CD4-positive, alpha-beta T cell treated with Interferon alpha-2 for 1 hour (primary cell): Measurements from ENCODE around the gene C3orf22.

Experiments
- DNase-seq, 2 donors: peaks; one replicate each; pipeline ENCODE4 v3.0.0-alpha.2; 2020 to 2022

C3orf22 gene

DNA sequence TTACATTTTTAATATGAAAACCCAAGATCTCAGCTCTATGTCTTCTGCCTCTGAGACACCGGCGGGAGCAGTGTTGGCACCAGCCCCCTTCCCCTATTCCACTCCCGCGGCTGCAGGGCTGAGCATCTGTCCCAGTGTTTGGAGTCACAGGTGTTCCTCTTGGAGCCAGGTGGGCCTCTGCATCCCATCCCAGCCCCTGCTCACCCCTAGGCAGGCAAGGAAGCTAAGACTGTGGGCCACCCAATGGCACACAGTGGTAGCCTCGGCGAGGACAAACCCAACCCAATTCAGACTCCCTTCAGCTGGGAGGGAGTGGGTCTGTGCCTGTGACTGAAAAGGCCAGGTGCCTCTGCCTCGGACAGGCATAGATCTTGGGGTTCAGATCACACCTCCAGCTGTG is 31.7 kb downstream of the C3orf22 start:
- no peak for DNase-seq

DNA sequence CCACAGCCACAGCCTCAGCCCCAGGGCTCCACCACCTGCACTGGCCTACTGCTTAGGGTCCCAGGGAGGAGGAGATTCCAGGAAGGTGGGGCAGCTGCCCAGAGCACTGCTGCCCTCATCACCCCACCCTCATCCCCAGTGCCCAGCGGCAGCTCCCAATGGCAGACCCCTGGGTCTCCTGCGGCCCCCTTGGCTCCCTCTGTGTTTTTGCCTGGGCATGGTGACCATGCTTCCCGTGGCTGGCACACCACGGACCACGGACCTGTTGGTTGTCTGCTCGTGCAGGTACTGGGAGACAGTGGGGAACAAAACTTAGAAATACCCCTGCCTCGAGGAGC is 32.1 kb downstream of the C3orf22 start:
- no peak for DNase-seq

DNA sequence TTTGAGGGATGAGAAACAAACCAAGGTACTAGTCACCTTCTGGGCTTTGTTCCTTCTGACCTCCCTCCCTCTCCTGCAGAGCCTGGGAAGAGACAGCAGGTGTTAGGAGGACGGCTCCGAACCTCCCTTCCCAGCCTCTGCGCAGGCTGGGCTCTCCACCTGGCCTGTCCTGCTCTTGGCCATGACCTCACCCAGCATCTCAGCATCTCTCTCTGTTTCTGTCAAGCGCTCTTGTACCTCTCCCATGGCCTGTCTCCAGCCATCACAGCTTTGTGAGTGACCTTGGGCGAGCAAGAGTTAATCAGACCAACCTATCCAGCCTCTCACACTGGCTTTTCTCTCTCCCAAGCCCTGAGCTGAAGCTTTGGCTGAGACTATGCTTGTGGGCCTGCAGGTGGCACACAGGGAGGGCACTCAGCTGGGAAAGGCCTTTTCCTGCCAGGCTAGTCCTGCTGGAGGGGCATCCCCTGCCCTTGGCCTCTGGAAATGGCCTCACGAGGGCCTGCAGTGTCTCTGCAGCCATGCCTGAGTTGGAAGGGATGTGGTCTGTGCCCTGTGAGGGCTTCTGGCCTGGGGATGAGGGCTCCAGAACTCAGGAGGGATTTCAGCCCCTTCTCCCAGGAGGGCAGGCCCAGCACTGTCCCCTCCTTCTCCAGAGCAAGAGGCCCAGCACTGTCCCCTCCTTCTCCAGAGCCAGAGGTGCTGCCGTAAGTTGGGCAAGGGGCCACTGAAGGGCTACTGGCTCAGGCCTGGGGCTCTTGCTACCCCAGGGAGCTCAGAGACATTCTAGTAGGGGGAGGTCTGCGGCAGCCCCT is 32.7 kb downstream of the C3orf22 start:
- DNase-seq: no peak

DNA sequence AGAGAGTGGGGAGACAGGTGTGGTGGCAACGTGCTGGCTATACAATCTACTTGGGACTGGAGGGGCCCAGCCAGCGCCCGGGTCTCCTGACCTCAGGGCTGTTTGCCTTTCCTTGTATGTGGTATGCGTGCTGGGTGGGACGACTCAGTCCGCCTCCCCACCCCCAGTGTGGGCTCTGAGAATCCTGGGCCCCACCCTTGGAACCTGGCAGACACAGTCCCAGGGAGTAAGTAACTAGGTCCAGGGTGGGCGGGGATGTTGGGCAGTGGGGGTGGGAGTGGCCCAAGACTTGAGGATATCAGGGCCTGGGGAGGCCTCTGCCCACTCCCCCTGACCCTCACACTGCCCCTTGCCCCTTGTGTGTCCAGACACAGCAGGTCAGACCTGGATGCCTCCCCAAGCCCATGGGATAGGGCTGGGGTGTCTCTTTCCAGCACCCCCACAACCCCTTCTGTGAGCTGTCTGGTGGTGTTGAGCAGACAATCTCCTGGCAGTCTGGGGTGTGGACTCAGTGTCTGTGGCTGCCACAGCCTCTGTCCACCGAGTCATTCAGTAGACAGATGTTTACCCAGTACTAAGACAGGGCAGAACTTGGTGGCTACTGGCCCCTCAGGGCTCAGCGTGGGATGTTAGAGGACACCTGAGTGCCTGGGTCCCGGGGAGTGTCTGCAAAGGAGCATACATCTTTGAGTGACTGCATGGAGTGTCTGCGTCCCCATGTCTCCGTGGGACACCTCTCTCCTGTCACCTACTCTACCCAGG is 33.5 kb downstream of the C3orf22 start:
- no peak for DNase-seq

DNA sequence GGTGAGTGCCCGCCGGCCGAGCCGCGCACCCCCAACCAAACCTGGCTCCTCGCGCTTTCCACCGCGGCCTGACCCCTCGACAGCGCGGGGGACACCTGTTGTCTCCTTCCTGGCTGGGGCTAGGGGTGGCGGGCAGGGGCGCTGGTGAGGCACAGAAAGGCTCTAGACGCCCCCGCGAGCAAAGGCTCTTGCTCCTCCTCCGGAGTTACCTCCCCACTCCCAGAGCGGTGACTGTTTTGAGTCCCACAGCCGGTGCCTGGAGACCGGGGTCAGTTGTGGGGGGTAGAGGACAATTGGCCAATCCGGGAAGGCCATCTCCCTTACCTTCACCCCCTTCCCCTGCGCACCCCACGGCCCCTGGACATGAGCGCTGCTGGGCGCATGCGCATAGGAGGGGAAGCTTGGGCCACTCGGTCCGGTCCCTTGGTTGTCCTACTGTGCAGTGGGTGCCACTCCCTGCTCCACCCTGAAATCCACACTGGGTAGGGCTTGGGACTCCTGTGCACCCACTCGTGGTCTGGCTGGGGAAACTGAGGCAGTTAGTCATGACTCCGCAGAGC is 34.2 kb downstream of the C3orf22 start:
- DNase-seq: no peak

DNA sequence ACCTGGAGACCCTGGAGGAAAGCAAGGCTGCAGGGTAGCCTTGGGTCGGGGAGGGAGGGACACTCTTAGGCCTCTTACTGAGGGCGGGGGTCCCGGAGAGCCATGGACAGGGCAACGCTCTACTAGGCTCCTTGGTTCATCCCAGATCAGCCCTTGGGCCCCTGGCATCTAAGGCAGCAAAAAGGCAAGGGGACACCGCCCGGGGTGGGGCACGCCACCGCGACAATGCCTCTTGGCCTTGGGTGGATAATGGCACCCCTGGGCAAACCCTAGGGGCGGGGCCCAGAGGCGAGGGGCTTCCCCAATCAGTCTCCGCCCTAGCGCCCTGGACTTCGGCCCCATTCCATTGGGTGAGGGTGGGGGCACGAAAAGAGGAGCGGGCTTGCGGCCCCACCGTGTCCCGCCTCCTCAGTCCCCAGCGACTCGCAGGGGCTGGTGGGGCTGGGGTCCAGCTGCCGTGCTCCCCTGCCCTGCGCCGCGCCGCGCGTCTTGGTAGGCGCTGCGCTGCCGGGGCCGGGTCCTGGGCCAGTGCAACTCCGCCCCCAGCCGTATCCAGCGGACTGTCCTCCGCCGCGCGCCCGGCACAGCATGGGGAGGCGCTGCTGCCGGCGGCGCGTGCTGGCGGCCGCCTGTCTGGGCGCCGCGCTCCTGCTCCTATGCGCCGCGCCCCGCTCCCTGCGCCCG is 34.8 kb downstream of the C3orf22 start, which contains the start of gene CHST13:
Gene CHST13, plus strand, starts transcription at position 411 of the 684 bp plus-strand sequence. Its CDS starts 178 bp downstream, at position 589.
- DNase-seq: peak in 1 of 2 donors; percentile 17

DNA sequence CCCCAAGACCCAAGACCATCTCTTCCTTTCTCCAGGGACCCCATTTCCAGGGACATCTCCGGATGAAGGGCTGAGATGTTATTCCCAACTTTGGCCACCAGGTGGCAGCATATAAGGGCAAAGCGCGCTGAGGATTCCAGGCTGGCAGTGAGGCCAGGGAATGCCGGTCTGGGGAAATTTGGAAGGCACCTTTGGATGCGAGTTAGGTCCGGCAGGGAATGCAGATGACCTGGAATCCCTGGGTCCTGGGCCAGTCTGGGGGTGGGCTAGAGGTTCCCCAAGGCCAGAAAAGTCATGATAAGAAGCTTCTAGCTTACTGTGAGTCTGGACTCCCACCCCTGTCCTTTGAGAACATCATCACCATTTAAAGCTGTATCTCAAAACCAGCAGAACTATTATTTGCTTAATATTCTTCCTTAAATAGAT is 36.4 kb downstream of the C3orf22 start:
- peak; percentile 19 to 45 for DNase-seq

DNA sequence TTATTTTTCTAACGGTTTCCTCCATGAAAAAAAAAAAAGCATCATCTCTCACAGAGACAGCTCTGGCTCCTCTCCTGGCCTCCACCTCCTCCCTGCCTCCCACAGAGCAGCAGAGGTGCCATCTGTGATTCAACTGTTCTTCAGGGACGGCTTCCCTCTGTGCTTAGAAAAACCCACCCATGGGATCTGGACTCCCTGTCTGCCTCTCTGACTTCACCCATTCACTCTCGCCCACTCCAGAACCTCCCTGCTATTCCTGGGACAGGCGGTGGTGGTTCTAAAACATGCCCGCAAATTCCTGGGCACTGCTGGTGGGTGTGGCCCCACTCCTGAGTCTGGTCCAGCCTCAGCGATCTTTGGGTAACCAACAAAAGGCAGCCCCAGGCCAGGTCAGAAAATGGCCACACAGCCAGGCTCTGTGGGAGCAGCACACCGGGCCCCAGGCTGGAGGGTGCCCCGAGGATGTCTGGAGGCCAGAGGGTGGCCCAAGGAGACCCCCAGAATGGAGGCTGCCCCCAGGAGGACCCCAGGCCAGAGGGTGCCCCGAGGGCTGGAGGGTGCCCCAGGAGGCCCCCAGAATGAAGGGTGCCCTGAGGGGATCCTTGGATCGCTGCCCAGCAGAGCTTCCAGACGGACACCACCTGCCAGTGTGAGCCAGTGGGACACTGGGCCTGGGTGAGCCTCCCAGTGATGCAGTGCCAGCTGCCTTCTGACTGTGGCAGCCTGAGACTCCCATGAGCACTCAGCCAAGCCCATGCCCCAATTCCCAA is 37.4 kb downstream of the C3orf22 start:
- no peak for DNase-seq

DNA sequence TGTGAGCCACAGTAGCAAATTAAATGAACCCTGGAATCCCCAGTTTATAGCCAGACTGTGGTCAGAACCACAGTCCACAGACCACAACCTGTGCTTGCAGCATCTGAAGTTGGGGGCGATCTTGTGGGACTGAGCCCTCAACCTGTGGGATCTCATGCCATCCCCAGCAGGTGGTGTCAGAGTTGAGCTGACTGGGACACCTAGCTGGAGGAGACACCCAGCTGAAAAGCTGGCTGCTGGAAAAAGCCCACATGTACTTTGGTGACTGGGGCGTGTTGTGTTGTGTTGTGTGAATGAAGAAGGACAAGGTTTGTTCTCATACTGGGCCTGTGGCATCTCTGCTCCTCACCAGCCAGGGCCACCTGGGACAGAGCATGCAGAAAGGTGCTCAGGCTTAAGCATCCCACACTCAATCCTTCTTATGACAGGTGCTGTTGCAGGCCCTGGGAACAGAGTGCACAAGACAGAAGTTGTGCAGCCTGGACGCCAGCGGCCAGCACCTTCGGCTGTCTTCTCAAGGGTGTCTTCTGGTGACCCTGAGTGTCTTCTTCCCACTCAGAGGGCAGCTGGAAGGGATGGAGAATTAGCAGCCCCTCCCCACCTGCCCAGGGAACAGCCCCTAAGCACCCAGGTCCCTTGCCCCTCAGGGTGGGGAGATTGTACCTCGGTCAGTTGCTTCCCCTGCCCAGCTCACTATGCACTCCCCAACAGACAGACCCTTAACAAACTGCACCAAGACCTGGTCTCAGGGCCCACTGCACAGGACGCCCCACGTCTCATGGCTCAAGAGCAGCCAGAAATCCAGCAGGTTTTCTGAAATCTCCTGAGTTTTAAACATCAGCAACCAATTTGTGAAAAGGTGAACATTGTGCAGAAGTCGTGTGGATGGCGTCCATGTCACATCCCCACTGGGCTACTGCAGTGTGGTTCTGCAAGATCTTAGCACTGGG is 39.0 kb downstream of the C3orf22 start:
- DNase-seq: no peak

DNA sequence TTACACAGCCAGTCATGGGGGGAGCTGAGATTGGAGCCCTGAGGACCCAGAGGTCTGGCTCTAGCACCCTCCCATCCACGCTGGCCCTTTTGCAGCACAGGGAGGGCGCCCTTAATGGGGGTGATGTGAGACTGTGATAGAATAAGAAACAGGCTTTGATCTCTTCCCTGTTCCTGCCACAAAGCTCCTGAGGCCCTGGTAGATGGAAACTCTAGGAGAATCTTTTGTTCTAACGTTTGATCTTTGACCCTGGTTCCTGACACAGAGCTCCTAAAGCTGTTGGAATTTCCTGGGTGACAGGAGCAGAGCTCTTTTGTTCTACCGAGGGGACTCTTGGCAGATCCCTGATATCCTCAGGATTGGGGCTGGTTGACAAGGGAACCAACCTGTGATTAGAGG is 40.0 kb downstream of the C3orf22 start:
- DNase-seq: no peak

DNA sequence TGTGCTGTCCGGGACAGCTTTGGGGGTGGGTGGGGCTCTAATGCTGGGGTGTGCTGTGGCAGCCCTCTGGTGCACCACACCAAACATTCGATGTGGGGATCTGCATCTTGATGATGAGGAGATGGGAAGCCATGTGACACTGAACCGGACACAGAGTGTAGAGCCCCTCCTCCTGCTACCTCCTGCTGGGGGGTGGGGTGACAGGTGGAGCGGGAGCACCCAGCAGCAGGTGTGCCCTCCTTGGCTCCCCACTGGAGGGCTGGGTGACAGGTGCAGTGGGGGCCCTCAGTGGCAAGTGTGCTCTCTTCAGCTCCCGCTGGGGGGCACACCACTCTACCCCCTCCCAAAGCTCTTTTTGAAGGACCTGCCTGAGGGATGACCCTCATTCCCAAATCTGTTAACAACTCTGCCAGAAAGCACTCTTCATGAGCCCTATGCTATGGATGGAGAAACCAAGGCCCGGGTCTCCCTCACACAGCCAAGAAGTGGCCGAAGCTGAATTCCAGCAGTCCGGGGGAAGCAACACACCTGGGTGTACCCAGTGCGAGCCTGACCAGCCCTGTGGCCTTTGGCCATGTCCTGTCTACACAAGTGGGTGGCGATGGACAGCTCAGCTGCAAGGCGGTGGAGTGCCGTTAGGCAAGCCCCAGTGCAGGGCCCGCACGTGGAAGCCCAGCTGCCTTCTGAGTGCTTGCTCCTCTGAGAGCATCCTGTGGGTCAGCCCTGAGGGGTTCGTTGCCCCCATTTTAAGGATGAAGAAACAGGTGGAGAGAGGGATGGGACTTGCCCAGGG is 40.5 kb downstream of the C3orf22 start:
- DNase-seq: no peak

DNA sequence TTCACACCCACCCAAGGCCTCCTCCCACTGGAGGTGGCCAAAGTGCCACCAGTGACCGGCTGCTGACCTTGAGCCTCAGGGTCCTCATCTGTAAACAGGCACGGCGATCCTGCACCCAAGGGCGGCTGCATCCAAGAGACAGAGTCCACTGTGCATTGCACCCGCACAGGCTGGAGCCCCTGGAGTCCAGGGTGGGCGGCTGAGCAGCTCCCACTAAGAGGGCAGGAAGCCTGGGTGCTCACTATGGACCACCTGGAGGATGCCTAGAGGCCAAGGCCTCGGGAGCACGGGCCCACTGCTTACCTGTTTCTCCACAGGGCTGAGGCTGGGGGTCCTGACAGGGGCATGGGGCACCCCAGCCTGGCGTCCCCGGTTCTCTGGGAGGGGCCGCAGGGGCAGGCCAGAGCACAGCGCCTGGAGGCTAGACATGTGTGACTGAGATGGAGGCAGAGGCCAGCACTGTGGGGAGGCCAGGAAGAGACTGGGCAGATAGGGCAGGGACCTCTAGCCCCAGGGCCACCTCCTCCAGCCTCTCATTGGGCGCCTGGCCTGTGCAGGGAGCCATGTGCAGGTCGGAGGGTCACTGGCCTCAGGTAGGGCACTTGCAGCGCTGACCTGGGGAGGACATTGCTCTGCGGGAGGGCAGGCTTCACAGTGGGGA is 41.3 kb downstream of the C3orf22 start, which contains the start of gene UROC1:
Gene UROC1, minus strand, starts transcription at position 483 of the 661 bp plus-strand sequence. Its CDS starts 54 bp downstream, at position 429.
- no peak for DNase-seq

DNA sequence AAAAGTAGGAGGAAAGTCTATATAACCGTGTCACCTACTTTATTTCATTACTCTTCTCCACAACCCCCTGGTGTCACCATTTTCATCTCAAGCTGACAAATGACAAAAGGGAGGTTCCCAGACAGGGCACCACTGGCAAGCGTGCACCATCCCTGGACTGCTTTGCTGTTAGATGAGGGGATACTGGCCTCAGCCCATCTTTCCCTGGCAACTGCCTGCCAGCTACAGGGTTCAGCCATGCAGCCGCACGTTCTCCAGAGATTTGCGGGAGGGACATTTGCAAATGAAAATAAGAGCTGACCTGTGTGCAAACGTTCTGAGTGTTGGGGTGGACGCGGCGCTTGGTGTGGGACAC is 41.8 kb downstream of the C3orf22 start:
- DNase-seq: no peak

DNA sequence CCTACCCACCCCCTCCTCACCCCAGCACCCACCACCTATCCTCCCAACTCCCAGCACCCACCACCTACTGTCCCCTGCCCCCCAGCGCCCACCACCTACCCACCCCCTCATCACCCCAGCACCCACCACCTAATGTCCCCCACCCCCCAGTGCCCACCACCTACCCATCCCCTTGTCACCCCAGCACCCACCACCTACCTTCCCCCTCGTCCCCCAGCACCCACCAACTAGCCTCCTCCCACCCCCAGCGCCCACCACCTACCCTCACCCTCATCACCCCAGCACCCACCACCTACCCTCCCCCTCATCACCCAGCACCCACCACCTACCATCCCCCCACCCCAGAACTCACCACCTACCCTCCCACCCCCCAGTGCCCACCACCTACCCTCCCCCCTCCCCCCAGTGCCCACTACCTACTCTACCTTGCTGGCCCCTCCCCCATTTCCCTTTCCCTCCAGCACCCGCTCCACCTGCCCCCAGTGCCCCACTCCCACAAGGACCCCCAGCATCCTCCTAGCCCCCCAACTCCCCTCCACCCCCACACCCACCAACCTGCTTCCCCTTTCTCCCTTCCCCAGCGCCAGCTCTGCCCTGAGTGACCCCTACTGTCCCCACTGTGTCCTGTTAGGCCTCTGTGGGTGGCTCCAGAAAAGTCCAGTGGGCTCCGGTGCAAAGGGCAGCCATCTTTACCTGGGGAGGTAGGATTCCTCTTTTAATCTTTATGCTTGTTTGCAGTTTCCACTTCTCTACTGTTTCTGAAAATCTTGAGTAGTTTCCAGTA is 42.4 kb downstream of the C3orf22 start:
- DNase-seq: no peak

DNA sequence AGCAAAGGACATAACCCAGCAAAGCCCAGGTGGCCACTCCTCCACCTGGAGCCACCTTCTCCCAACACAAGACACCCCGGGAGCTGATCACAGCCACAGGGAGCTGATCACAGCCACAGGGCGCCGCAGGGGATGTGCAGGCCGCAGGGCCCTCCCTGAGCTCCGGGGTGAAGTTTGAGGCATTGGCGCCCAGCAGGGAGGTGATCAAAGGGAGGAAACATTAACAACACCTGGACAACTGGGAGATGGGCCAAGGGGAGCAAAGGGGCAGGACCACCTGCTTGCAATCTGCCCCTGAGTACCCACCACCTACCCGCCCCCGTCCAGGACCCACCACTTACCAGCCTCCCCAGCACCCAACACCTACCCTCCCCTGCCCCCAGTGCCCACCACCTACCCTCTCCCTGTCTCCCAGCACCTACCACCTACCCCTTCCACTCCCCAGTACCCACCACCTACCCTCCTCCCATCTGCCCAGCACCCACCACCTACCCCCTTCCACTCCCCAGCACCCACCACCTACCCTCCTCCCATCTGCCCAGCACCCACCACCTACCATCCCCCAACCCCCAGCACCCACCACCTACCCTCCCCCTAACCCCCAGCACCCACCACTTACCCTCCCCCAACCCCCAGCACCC is 43.5 kb downstream of the C3orf22 start:
- DNase-seq: no peak

DNA sequence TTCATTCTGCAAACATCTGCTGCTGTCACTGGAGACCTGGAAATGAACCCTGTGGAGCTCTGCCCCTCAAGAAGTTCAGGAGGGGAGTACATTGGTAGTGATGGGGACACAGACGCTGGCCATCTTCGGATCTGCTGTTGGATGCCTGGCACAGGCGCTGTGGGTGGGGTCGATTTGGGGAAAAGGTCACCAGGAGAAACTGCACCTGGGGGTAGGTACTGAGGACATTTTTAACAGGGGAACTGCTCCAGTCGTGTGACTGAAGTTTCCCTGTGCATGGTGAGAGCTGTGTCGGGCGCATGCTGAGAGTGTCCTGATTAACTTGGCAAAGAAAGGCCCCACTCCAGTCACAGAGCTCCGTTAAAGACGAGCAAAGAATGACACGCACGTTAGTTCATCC is 44.6 kb downstream of the C3orf22 start:
- no peak for DNase-seq

DNA sequence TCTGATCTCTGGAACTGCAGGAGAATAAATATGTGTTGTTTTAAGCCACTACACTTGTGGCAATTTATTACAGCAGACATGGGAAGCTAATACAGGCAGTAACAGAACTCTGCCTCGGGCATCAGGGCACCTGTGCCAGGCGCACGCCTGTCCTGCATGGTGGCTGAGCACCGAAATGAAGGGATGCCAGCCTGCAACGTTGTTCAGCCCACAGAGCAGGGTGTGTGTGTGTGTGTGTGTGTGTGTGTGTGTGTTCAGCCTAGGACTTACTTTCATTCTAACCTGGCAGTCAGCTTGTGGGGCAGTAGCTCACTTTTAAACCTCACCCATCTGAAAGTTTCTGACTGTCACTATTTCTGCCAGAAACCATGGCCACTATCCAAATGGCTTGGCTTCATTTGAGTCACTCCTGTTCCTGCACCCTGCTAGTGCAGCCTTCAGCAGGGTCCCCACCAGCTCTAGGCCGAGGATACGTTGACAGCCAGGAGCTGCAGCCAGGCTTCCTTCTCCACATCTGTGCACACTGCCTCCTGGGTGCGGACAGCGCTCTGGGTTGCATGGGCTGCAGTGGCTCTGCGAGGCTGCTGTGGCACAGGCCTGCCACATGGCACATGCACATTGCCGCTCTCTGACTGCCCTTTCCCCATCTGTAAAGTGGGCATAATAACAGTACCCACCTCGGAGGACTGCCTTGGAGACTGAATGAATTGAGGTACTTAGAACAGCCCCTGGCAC is 45.6 kb downstream of the C3orf22 start:
- DNase-seq: no peak

DNA sequence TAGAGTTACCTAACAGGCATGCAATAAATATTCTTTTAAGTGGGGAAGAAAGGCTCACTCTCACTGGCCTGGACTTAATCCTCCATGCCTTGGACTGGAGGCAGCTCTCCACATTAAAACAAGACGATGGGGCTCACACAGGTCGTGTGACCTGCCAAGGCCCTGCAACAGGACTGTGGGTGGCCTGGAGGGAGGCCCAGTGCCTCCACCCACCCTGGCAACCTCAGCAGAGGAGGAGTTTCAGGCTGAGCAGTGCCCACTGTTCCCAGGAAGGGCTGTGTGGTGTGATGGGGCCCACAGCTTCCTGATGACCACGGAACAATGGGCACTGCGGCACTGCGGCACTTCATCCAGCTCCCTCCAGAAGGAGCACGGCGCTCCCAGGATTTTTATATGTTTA is 46.7 kb downstream of the C3orf22 start:
- no peak for DNase-seq
